ENCODE results near the gene CMTM8.

CMTM8 gene

DNA sequence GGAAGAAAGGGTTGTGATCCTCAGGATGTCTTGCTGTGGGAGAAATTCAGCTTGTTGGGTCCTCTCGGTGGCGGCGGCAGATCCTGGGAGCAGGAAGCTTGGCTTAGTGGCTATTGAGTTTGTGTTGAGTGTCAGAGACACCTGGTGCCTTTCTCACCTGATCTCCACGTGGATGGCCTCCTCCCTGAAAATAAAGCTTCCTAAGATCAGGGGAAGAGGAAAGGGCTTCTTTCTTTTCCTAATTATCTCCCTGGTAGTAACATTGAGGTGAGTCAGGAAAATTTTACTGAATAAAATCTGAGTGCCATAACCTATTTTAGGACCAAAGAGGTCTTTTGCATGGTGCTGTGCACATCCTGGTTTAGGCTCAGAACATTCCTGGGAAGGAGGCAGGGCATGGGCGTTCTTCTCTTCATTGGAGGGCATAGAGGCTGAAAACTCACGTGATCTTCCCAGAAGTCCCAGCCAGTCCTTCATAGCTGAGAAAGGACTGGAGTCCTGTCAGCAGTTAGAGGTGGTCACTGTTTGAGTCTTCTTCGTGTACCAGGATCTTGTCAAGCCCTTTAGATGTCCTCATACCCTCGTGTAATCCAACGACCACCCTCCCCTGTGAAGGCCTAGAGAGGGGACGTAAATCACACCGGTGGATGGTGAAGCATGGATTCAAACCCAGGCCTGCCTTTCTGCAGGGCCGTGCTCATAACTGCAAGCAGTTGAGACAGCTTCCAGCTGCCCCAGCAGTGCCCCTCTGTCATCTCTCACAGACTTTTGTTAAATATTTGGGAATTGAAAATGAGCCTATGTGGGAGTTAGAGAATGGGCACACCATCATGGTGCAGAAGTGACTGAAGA, 1.1 kb downstream of the CMTM8 start:
- peaks cover 35% of the 10 kb centered on the region for H3K27me3 ChIP-seq (ENCODE audit: insufficient read depth, low read length)
- H3K36me3 ChIP-seq (ENCODE audit: insufficient read depth, low read length) = no peaks in the 10 kb centered on the region
- H3K4me1 ChIP-seq (ENCODE audit: insufficient read depth, low read length) = peaks cover 9% of the 10 kb centered on the region
- H3K9me3 ChIP-seq (ENCODE audit: low read length) = no peaks in the 10 kb centered on the region
- peak overlapping the region; percentile 99 for H2AFZ ChIP-seq (ENCODE audit: low read depth, low read length)
- H3K4me3 ChIP-seq (ENCODE audit: low read length) = peak overlapping the region; percentile 54

DNA sequence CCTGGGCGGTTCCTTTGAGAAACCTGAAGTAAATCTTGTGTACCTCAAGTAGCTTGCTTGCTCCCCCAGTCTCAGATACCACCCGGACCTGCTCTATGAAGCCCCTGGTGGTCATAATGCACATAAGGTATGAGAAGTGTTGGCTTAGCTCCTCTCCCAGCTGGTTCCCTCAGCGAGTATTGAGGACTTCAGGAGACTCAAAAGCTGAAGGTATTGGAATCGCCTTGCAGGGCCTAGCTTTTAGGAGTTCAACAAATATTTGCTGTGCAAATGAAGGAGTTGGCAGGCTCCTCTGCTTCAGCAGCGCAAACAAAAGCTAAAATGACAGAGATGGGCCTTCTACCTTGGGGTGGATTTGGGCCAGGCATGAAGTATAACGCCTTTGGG, 1.7 kb downstream of the CMTM8 start:
- Histone ChIP-seq H3K4me1 (ENCODE audit: insufficient read depth, low read length) (peaks cover 9% of the 10 kb centered on the region), H3K9me3 (ENCODE audit: low read length) (no peaks in the 10 kb centered on the region), H3K4me3 (ENCODE audit: low read length) (no peak overlapping the region), H2AFZ (ENCODE audit: low read depth, low read length) (no peak overlapping the region), H3K36me3 (ENCODE audit: insufficient read depth, low read length) (no peaks in the 10 kb centered on the region), H3K27me3 (ENCODE audit: insufficient read depth, low read length) (peaks cover 35% of the 10 kb centered on the region)

DNA sequence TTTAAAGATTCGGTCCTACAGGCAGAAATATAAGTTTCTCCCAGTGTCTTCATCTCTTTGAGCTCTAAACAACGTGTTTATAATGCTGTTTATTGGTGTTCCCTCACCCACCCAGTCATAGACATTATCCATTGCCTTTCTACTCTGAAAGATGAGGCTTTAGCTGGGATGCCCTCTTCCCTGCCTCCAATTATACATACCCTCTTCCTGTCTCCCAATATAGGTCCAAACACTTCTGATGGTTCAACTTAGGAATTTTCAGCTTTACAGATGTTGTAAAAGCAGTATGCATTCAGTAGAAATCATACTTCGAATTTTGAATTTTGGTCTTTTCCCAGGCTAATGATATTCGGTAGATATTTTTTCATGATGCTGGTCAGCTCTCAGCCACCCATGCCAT, 2.6 kb downstream of the CMTM8 start:
- H3K4me3 ChIP-seq (ENCODE audit: low read length) = no peak overlapping the region
- H3K4me1 ChIP-seq (ENCODE audit: insufficient read depth, low read length) = peaks cover 9% of the 10 kb centered on the region
- peaks cover 30% of the 10 kb centered on the region for H3K27me3 ChIP-seq (ENCODE audit: insufficient read depth, low read length)
- no peaks in the 10 kb centered on the region for H3K36me3 ChIP-seq (ENCODE audit: insufficient read depth, low read length)
- no peak overlapping the region for H2AFZ ChIP-seq (ENCODE audit: low read depth, low read length)
- no peaks in the 10 kb centered on the region for H3K9me3 ChIP-seq (ENCODE audit: low read length)

DNA sequence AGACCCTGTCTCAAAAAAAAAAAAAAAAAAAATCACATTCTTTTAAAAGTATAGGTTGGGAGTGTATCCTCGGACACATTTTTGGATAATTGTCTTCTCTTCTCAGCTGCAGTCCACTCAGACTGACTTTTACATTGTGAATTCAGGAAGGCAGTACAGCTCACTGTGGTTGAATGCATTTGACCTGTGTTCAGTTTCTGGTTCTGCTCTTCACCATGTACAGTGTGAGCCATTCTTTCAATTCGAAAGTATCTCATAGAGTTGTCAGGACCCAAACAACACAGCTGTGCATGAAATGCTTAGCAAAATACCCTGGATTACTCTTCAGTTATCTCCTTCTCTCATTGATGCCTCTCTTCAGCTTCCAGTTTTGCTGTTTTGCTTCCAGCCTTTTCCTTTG, 5.0 kb downstream of the CMTM8 start:
- Histone ChIP-seq H3K4me1 (ENCODE audit: insufficient read depth, low read length) (peaks cover 2% of the 10 kb centered on the region), H3K9me3 (ENCODE audit: low read length) (no peaks in the 10 kb centered on the region), H3K27me3 (ENCODE audit: insufficient read depth, low read length) (peaks cover 10% of the 10 kb centered on the region), H3K36me3 (ENCODE audit: insufficient read depth, low read length) (no peaks in the 10 kb centered on the region), H3K4me3 (ENCODE audit: low read length) (no peak overlapping the region), H2AFZ (ENCODE audit: low read depth, low read length) (no peak overlapping the region)

DNA sequence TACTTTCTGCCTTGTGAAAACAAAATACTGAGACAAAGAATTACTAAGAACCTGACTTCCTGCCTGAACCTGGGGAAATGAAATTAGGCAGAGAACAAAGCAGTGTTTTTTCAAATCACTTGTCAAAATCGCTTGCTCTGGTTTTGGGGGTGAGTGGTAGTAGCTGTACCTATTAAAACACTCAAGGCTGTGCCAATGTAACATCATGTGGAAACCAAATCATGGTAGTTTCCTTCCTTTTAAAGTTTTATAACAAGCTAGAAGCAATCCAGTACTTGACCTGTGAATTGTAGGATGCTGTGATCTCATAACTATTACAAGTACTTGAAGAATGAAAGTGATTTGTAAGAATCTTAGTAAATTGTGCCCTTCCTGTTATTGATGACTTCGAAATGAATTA, 6.7 kb downstream of the CMTM8 start:
- Histone ChIP-seq H2AFZ (ENCODE audit: low read depth, low read length) (no peak overlapping the region), H3K9me3 (ENCODE audit: low read length) (no peaks in the 10 kb centered on the region), H3K4me1 (ENCODE audit: insufficient read depth, low read length) (no peaks in the 10 kb centered on the region), H3K4me3 (ENCODE audit: low read length) (no peak overlapping the region), H3K27me3 (ENCODE audit: insufficient read depth, low read length) (no peaks in the 10 kb centered on the region), H3K36me3 (ENCODE audit: insufficient read depth, low read length) (no peaks in the 10 kb centered on the region)

DNA sequence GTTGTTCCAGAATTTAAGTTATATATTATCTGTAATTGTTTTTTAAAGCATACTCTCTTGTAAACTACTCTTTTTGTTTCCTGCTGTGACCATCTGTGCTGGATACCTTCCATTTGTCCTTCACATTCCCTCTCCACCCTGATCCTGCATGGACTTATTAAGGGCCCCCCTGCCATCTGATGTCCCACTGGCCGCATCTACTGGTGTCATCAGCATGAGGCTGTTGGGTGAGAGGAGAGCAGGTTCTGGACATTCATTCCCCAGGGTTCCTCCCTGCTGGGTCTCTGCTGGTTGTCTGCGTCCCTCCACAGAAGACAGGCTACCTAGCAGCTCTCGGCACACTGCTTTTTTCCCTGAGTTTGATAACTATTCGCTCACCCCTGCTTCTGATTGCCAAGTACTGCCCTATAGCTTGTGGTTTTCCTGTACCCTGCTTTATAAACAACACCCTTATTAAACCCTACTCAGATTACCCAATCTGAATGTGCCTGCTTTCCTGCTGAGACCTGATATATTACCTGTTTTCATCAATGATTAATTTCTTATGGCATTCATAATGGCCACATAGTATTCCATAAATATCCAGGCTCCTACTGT, 7.7 kb downstream of the CMTM8 start:
- Histone ChIP-seq H3K36me3 (ENCODE audit: insufficient read depth, low read length) (no peaks in the 10 kb centered on the region), H3K9me3 (ENCODE audit: low read length) (no peaks in the 10 kb centered on the region), H2AFZ (ENCODE audit: low read depth, low read length) (no peak overlapping the region), H3K4me1 (ENCODE audit: insufficient read depth, low read length) (no peaks in the 10 kb centered on the region), H3K27me3 (ENCODE audit: insufficient read depth, low read length) (no peaks in the 10 kb centered on the region), H3K4me3 (ENCODE audit: low read length) (no peak overlapping the region)

DNA sequence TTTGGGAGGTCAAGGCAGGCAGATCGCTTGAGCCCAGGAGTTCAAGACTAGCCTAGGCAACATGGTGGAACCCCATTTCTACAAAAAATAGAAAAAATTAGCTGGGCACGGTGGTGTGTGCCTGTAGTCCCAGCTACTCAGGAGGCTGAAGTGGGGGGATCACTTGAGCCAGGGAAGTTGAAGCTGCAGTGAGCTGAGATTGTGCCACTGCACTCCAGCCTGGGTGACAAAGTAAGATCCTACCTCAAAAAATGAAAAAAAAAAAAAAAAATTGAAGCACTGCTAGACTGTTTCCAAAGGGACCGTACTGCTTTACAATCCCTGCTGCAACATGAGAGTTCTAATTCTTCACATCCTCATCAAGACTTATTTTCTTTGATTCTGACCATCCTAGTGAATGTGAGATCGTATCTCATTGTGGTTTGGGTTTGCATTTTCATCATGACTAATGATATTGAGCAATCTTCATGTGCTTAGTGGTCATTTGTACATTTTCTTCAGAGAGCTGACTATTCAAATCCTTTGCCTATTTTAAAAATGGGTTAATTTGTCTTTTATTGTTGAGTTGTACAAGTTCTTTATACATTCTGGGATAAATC, 10.8 kb downstream of the CMTM8 start:
- H2AFZ ChIP-seq (ENCODE audit: low read depth, low read length) = no peak overlapping the region
- no peak overlapping the region for H3K4me3 ChIP-seq (ENCODE audit: low read length)
- H3K9me3 ChIP-seq (ENCODE audit: low read length) = no peaks in the 10 kb centered on the region
- no peaks in the 10 kb centered on the region for H3K36me3 ChIP-seq (ENCODE audit: insufficient read depth, low read length)
- H3K27me3 ChIP-seq (ENCODE audit: insufficient read depth, low read length) = no peaks in the 10 kb centered on the region
- no peaks in the 10 kb centered on the region for H3K4me1 ChIP-seq (ENCODE audit: insufficient read depth, low read length)

DNA sequence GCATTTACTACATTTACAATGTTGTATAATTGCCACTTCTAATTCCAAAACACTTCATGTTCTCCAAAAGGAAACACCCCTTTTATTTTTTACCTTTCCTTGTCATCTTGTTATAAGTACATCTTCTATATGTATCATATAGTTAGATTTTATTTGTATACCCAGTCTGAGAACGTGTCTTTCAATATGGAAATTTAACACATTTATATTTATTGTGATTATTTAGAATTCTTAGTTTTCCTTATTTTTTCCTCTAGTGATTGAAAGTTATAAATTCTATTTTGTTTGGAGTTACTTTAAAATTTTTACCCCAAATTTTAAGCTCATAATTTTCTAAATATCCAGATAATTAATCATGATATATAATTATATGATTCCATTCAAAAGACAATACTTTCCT, 15.8 kb downstream of the CMTM8 start:
- H3K9me3 ChIP-seq (ENCODE audit: low read length) = no peaks in the 10 kb centered on the region
- no peak overlapping the region for H2AFZ ChIP-seq (ENCODE audit: low read depth, low read length)
- no peaks in the 10 kb centered on the region for H3K36me3 ChIP-seq (ENCODE audit: insufficient read depth, low read length)
- no peak overlapping the region for H3K4me3 ChIP-seq (ENCODE audit: low read length)
- H3K27me3 ChIP-seq (ENCODE audit: insufficient read depth, low read length) = no peaks in the 10 kb centered on the region
- H3K4me1 ChIP-seq (ENCODE audit: insufficient read depth, low read length) = no peaks in the 10 kb centered on the region

DNA sequence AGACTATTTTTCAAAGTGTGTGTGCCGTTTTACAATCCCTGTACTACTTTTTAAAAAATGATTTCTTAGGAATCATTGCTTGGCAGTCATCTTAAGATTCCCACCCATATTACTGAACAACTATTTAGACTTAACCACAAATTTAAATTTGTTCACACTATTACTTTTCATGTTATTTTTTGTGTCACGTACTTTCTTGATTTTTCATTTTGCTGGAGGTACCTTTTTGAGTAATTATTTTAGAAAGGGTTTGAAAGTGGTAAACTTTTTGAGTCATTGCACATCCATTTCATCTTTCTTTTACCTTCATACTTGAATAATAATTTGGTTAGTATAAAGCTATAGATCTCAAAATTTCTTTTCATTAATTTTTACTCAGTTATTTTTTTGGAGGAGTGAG, 16.9 kb downstream of the CMTM8 start:
- H2AFZ ChIP-seq (ENCODE audit: low read depth, low read length) = no peak overlapping the region
- H3K36me3 ChIP-seq (ENCODE audit: insufficient read depth, low read length) = no peaks in the 10 kb centered on the region
- H3K4me1 ChIP-seq (ENCODE audit: insufficient read depth, low read length) = no peaks in the 10 kb centered on the region
- H3K27me3 ChIP-seq (ENCODE audit: insufficient read depth, low read length) = no peaks in the 10 kb centered on the region
- no peaks in the 10 kb centered on the region for H3K9me3 ChIP-seq (ENCODE audit: low read length)
- H3K4me3 ChIP-seq (ENCODE audit: low read length) = no peak overlapping the region

DNA sequence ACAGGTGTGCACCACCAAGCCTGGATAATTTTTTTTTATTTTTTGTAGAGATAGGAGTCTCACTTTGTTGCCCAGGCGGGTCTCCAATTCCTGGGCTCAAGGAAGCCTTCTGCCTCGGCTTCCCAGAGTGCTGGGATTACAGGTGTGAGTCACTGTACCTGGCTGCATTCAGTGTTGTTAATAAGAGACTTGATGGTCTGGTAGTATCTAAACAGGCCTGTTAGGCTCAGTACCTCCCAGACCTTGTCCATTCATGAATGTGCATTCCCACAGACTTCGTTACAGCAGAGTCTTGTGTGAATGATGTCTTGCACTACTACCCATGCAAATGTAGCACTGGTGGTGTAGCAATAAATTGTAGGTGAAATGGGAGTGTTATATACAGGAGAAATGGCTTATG, 17.7 kb downstream of the CMTM8 start:
- Histone ChIP-seq H3K4me3 (ENCODE audit: low read length) (no peak overlapping the region), H3K4me1 (ENCODE audit: insufficient read depth, low read length) (no peaks in the 10 kb centered on the region), H2AFZ (ENCODE audit: low read depth, low read length) (no peak overlapping the region), H3K36me3 (ENCODE audit: insufficient read depth, low read length) (no peaks in the 10 kb centered on the region), H3K27me3 (ENCODE audit: insufficient read depth, low read length) (no peaks in the 10 kb centered on the region), H3K9me3 (ENCODE audit: low read length) (no peaks in the 10 kb centered on the region)

DNA sequence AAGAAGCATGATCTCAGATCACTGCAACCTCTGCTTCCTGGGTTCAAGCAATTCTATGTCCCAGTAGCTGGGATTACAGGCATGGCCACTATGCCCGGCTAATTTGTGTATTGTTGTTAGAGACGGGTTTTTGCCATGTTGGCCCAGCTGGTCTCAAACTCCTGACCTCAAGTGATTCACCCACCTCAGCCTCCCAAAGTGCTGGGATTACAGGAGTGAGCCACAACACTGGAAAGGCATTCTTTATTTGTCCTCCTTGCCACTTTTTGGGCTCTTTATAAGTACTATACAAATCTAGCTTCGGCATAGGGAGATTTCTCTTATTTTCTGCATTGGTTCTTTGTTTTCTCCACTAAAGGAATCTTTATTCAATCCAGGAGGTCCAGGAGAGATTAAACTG, 18.6 kb downstream of the CMTM8 start:
- no peak overlapping the region for H3K4me3 ChIP-seq (ENCODE audit: low read length)
- H2AFZ ChIP-seq (ENCODE audit: low read depth, low read length) = no peak overlapping the region
- no peaks in the 10 kb centered on the region for H3K4me1 ChIP-seq (ENCODE audit: insufficient read depth, low read length)
- H3K9me3 ChIP-seq (ENCODE audit: low read length) = peaks cover 2% of the 10 kb centered on the region
- H3K27me3 ChIP-seq (ENCODE audit: insufficient read depth, low read length) = no peaks in the 10 kb centered on the region
- no peaks in the 10 kb centered on the region for H3K36me3 ChIP-seq (ENCODE audit: insufficient read depth, low read length)

DNA sequence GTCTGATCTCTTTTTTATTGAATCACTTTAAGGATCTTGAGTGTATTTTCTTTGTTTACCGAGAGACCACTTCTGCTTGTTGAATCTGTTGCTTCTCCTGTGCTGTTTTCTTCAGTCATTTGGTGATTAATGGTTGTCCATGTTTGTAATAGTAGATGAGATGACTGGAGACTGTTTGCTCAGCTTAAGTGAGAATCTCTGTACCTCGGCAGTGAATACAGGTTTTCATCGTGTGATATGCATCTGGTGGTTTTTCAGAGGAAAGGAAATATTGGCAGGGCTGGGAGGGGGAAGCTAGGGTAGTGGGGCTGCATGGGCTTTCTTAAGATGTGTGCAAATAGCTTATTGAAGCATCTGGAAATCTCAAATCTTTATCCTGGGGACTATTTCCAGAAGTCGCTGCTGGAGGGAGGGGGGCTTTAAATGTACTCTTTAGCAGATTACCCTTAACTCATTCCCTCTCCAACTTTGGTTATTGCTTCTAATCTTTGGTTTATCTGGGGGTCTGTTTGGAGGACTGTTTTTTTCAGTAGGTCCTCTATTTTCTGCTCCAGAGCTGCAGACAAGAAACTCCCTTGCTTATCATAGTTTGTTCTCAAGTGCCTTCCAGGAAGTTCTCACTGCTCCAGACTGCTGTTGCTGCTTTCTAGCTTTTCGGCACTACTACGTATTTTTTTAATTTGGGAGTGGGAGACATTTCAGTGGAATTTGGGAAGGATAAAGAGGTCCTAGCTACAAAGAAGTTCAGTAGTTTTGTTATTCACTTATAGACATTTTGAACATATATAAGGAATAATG, 19.4 kb downstream of the CMTM8 start:
- Histone ChIP-seq H3K36me3 (ENCODE audit: insufficient read depth, low read length) (no peaks in the 10 kb centered on the region), H3K9me3 (ENCODE audit: low read length) (peaks cover 4% of the 10 kb centered on the region), H3K4me3 (ENCODE audit: low read length) (no peak overlapping the region), H2AFZ (ENCODE audit: low read depth, low read length) (no peak overlapping the region), H3K27me3 (ENCODE audit: insufficient read depth, low read length) (no peaks in the 10 kb centered on the region), H3K4me1 (ENCODE audit: insufficient read depth, low read length) (no peaks in the 10 kb centered on the region)

DNA sequence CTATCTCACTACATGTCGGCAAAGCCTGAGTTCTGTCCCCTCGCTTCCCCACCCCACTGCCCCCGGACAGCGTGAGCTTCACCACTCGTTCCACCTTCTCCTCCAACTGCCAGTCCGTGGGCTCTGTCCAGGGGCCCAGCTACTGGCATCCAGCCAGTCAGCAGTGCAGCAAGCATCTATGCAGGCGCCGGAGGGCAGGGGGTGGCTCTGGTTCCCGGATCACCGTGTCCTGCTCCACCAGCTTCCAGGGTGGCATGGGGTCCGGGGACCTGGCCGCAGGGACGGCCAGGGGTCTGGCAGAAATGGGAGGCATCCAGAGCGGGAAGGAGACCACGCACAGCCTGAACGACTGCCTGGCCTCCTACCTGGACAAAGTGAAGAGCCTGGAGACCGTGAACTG, 20.4 kb downstream of the CMTM8 start:
- no peaks in the 10 kb centered on the region for H3K4me1 ChIP-seq (ENCODE audit: insufficient read depth, low read length)
- no peaks in the 10 kb centered on the region for H3K36me3 ChIP-seq (ENCODE audit: insufficient read depth, low read length)
- H3K4me3 ChIP-seq (ENCODE audit: low read length) = no peak overlapping the region
- H3K27me3 ChIP-seq (ENCODE audit: insufficient read depth, low read length) = no peaks in the 10 kb centered on the region
- H2AFZ ChIP-seq (ENCODE audit: low read depth, low read length) = no peak overlapping the region
- peaks cover 4% of the 10 kb centered on the region for H3K9me3 ChIP-seq (ENCODE audit: low read length)

All from neuron (in vitro differentiated cells).